Neural cell (in vitro differentiated cells): ENCODE results near the gene IPO4. TPM values are rescaled to one million over a fixed set of nuclear protein-coding genes. Genes with fewer than 3 reads are reported as not detected.

Experiments used
- H2AFZ ChIP-seq: fragments of 200-600, 300-800 bp; sonication (generic), shearing (Covaris generic); 2 replicates; pipeline ENCODE4 v1.6.0; 2014; ENCODE audit warnings: low read depth, mild to moderate bottlenecking, antibody characterized with exemption, low read length, moderate library complexity
- H3F3A ChIP-seq: fragments of 200-600 bp; shearing (Covaris generic); 2 replicates; pipeline ENCODE4 v1.6.1; 2016; ENCODE audit warnings: mild to moderate bottlenecking, moderate library complexity, mixed read lengths, antibody characterized with exemption, low read length; ENCODE audit not compliant: insufficient read depth, poor library complexity, severe bottlenecking
- H3K27ac ChIP-seq: fragments of 200-600, 300-800 bp; sonication (generic), shearing (Covaris generic); 2 replicates; pipeline ENCODE4 v1.5.1; 2014; ENCODE audit warnings: mild to moderate bottlenecking, low read length, moderate library complexity
- H3K27me3 ChIP-seq: fragments of 300-800, 200-600 bp; sonication (generic), shearing (Covaris generic); 2 replicates; pipeline ENCODE4 v1.6.0; 2014; ENCODE audit warnings: mild to moderate bottlenecking, low read depth, low read length, moderate library complexity; ENCODE audit not compliant: insufficient read depth
- H3K36me3 ChIP-seq: fragments of 300-800, 200-600 bp; sonication (generic), shearing (Covaris generic); 2 replicates; pipeline ENCODE4 v1.5.1; 2014; ENCODE audit warnings: mild to moderate bottlenecking, antibody characterized with exemption, low read length, moderate library complexity; ENCODE audit not compliant: insufficient read depth
- H3K4me2 ChIP-seq: fragments of 300-800, 200-600 bp; sonication (generic), shearing (Covaris generic); 2 replicates; pipeline ENCODE4 v1.6.0; 2014; ENCODE audit warnings: mild to moderate bottlenecking, low read length
- H3K4me3 ChIP-seq: fragments of 300-800, 200-600 bp; sonication (generic), shearing (Covaris generic); 2 replicates; pipeline ENCODE4 v1.5.1; 2014; ENCODE audit warnings: mild to moderate bottlenecking, low read length, moderate library complexity
- H3K79me2 ChIP-seq: fragments of 200-600 bp; shearing (Covaris generic); replicated peaks from 2 replicates; pipeline ENCODE4 v1.6.0; 2014; ENCODE audit warnings: mild to moderate bottlenecking, low read length, moderate library complexity; ENCODE audit not compliant: insufficient read depth
- H3K9ac ChIP-seq: fragments of 300-800, 200-600 bp; sonication (generic), shearing (Covaris generic); 2 replicates; pipeline ENCODE4 v1.6.1; 2016; ENCODE audit warnings: mild to moderate bottlenecking, low read length, mixed read lengths
- H3K9me2 ChIP-seq: fragments of 200-600 bp; shearing (Covaris generic); 2 replicates; pipeline ENCODE4 v1.6.1; 2016; ENCODE audit warnings: mild to moderate bottlenecking, low read length, mixed read lengths; ENCODE audit not compliant: insufficient read depth
- H3K9me3 ChIP-seq: fragments of 200-600, 300-800 bp; sonication (generic), shearing (Covaris generic); 2 replicates; pipeline ENCODE4 v1.6.1; 2016; ENCODE audit warnings: mild to moderate bottlenecking, mixed run types, low read length, moderate library complexity, mixed read lengths
- H4K20me1 ChIP-seq: fragments of 200-600 bp; shearing (Covaris generic); 2 replicates; pipeline ENCODE4 v1.6.1; 2016; ENCODE audit warnings: mild to moderate bottlenecking, mixed run types; ENCODE audit not compliant: insufficient read depth
- CTCF ChIP-seq: fragments of 450-650 bp; IDR thresholded peaks from 2 replicates; pipeline ENCODE4 v1.5.1; 2014; ENCODE audit warnings: antibody characterized with exemption, mild to moderate bottlenecking, moderate library complexity; ENCODE audit not compliant: poor library complexity, severe bottlenecking
- EP300 ChIP-seq: fragments of 450-650 bp; conservative IDR thresholded peaks from 2 replicates; pipeline ENCODE4 v1.6.1; 2014; ENCODE audit warnings: antibody characterized with exemption, mild to moderate bottlenecking, moderate library complexity; ENCODE audit not compliant: poor library complexity, severe bottlenecking
- EZH2 ChIP-seq: fragments of 200-600, 300-800 bp; shearing (Covaris generic), sonication (generic); IDR thresholded peaks from 2 replicates; pipeline ENCODE4 v1.6.1; 2014; ENCODE audit warnings: antibody characterized with exemption, low read length, borderline replicate concordance, mild to moderate bottlenecking; ENCODE audit not compliant: insufficient read depth, poor library complexity, severe bottlenecking
- MXI1 ChIP-seq: fragments of 450-650 bp; conservative IDR thresholded peaks from 2 replicates; pipeline ENCODE4 v1.6.1; 2014; ENCODE audit warnings: antibody characterized with exemption, mild to moderate bottlenecking; ENCODE audit not compliant: poor library complexity, severe bottlenecking
- POLR2AphosphoS5 ChIP-seq: IDR thresholded peaks from 2 replicates; pipeline ENCODE4 v1.6.1; 2012
- RAD21 ChIP-seq: fragments of 450-650 bp; conservative IDR thresholded peaks from 2 replicates; pipeline ENCODE4 v1.6.1; 2014; ENCODE audit warnings: antibody characterized with exemption, mild to moderate bottlenecking, moderate library complexity
- REST ChIP-seq: IDR thresholded peaks from 2 replicates; pipeline ENCODE4 v1.6.1; 2012; ENCODE audit warnings: borderline replicate concordance
- SMC3 ChIP-seq: fragments of 450-650 bp; conservative IDR thresholded peaks from 2 replicates; pipeline ENCODE4 v1.6.1; 2014; ENCODE audit warnings: antibody characterized with exemption, mild to moderate bottlenecking, moderate library complexity; ENCODE audit not compliant: poor library complexity
- TAF1 ChIP-seq: IDR thresholded peaks from 2 replicates; pipeline ENCODE4 v1.6.1; 2012; ENCODE audit warnings: low read depth
- polyA plus RNA-seq: library from polyadenylated mRNA; depleted of rRNA; stranded (reverse); fragments of >200 nt; gene quantifications from 2 replicates; pipeline ENCODE4 v1.2.3, GENCODE V29; 2014

The IPO4 gene
- polyA plus RNA-seq, 1 donor from 2014 or later: 9.2 TPM

- no peaks in the 10 kb centered on the region for H3K9me2 ChIP-seq
- no peak overlapping the region for H3K4me3 ChIP-seq
- H3K9ac ChIP-seq: no peak overlapping the region
- peaks cover 2% of the 10 kb centered on the region for H3K79me2 ChIP-seq
- H3K9me3 ChIP-seq: no peaks in the 10 kb centered on the region
- no peaks in the 10 kb centered on the region for H3K36me3 ChIP-seq
- H3F3A ChIP-seq: no peaks in the 10 kb centered on the region
- TF ChIP-seq REST (no peak), EZH2 (no peak), SMC3 (no peak), RAD21 (no peak), POLR2AphosphoS5 (no peak), EP300 (no peak), MXI1 (no peak), CTCF (no peak), TAF1 (no peak)
- H2AFZ ChIP-seq: no peak overlapping the region
- H3K4me2 ChIP-seq: no peak overlapping the region
- no peaks in the 10 kb centered on the region for H3K27me3 ChIP-seq
- no peak overlapping the region for H3K27ac ChIP-seq
- no peaks in the 10 kb centered on the region for H4K20me1 ChIP-seq
Measured at GRCh38 chr14:24211311-24211710, 22.7 kb upstream of the IPO4 start.

GRCh38 chr14:24207625-24208024, 19.0 kb upstream of the IPO4 start:
- TF ChIP-seq EP300 (no peak), SMC3 (no peak), MXI1 (no peak), EZH2 (no peak), REST (no peak)
- Histone ChIP-seq H3K79me2 (no peaks in the 10 kb centered on the region), H3K9me2 (no peaks in the 10 kb centered on the region), H3K9ac (no peak overlapping the region), H4K20me1 (no peaks in the 10 kb centered on the region), H2AFZ (no peak overlapping the region), H3K36me3 (no peaks in the 10 kb centered on the region), H3F3A (no peaks in the 10 kb centered on the region), H3K4me2 (no peak overlapping the region), H3K27ac (no peak overlapping the region), H3K27me3 (no peaks in the 10 kb centered on the region), H3K4me3 (no peak overlapping the region), H3K9me3 (no peaks in the 10 kb centered on the region)
